Left lung (tissue), 10 donors: ENCODE data around the gene TNFAIP3. TPM values are rescaled to one million over a fixed set of nuclear protein-coding genes. Genes with fewer than 3 reads are reported as not detected.
"Not testable (repeated sequence)": the region's sequence is repeated elsewhere in the genome, so short reads cannot be mapped to it uniquely, and the experiment has no call there.

ENCODE experiments used
- ATAC-seq: fragments of 200-7000 bp; cut with Tn5 transposase; one replicate; pipeline ENCODE4 v1.9.1; 2020; ENCODE audit warnings: moderate library complexity
- DNase-seq, 4 donors: peaks; one replicate each; pipeline ENCODE4 v3.0.0-alpha.2; 2013 to 2020
- H3K27ac ChIP-seq, 2 donors: fragments of 200-600 bp; sonication (generic) in 1 of 2; one replicate each; pipeline versions ENCODE4 v1.5.0 to v1.8.0; 2020 to 2021
- H3K27me3 ChIP-seq, 2 donors: fragments of 200-600 bp; sonication (generic) in 1 of 2; one replicate each; pipeline versions ENCODE4 v1.5.0 to v1.8.0; 2020 to 2021
- H3K36me3 ChIP-seq, 2 donors: fragments of 200-600 bp; sonication (generic) in 1 of 2; one replicate each; pipeline versions ENCODE4 v1.5.0 to v1.8.0; 2020 to 2021
- H3K4me1 ChIP-seq, 2 donors: fragments of 200-600 bp; one replicate each; pipeline ENCODE4 v1.8.0; 2021
- H3K4me3 ChIP-seq, 2 donors: fragments of 200-600 bp; sonication (generic) in 1 of 2; one replicate each; pipeline versions ENCODE4 v1.5.0 to v1.8.0; 2020 to 2021; ENCODE audit warnings: mild to moderate bottlenecking in 1 of 2
- H3K9me3 ChIP-seq, 2 donors: fragments of 200-600 bp; sonication (generic) in 1 of 2; one replicate each; pipeline versions ENCODE4 v1.5.0 to v1.8.0; 2020 to 2021
- CTCF ChIP-seq, 2 donors: fragments of 200-600 bp; sonication (generic) in 1 of 2; IDR thresholded peaks; one replicate each; pipeline versions ENCODE4 v1.5.0 to v1.8.0; 2021; ENCODE audit warnings: antibody characterized with exemption in 2 of 2
- intact Hi-C, 2 donors: fragments of 100-400 bp; cut with DNase I; formaldehyde crosslinking; loops; one replicate each; pipeline versions ENCODE4 v1.11.2 to v1.14.2; 2022
- polyA plus RNA-seq, 6 donors: library from polyadenylated mRNA; unstranded; fragments of 120-200 nt; gene quantifications; one replicate each; pipeline ENCODE4 v1.2.1, GENCODE V29; 2013; ENCODE audit not compliant: insufficient read length in 6 of 6
- total RNA-seq, 2 donors: library from RNA; stranded (reverse); fragmentation: NEBNext Ultra II Directional; extraction: Animal tissue kit (Norgen Biotek cat#: 25700); gene quantifications; one replicate each; pipeline ENCODE4 v1.2.1, GENCODE V29; 2021
- donor health status: DM: no; HTN: yes; CAD: no.
- donor health status: DM: no; HTN: no; CAD: no.

Gene TNFAIP3
- total and polyA plus RNA-seq, 8 donors = 14.6 to 102 (median 17.2) TPM

- no peak for TF ChIP-seq CTCF (IDR thresholded peaks at IDR 0.05)
- Histone ChIP-seq H3K36me3 (no peaks in the 10 kb centered on the region), H3K27me3 (no peaks in the 10 kb centered on the region), H3K9me3 (peaks cover 0 to 6% of the 10 kb centered on the region in 2 donors), H3K4me3 (no peak overlapping the region), H3K4me1 (peaks cover 0 to 13% of the 10 kb centered on the region in 2 donors), H3K27ac (no peak overlapping the region)
- intact Hi-C loops = no loop called here
- no peak for DNase-seq
- no peak for ATAC-seq
Measured at GRCh38 chr6:137834508-137834907, 32.6 kb upstream of the TNFAIP3 start.

GRCh38 chr6:137836788-137837187, 30.3 kb upstream of the TNFAIP3 start:
- no peaks in the 10 kb centered on the region for H3K36me3 ChIP-seq
- H3K9me3 ChIP-seq = peaks cover 0 to 6% of the 10 kb centered on the region in 2 donors
- TF ChIP-seq CTCF (IDR thresholded peaks at IDR 0.05) = no peak
- DNase-seq (no peak), ATAC-seq (no peak)
- no peaks in the 10 kb centered on the region for H3K27me3 ChIP-seq
- H3K4me3 ChIP-seq = no peak overlapping the region
- H3K4me1 ChIP-seq = peaks cover 0 to 6% of the 10 kb centered on the region in 2 donors
- intact Hi-C loops = no loop called here
- H3K27ac ChIP-seq = no peak overlapping the region

GRCh38 chr6:137838090-137838489, 29.0 kb upstream of the TNFAIP3 start:
- H3K36me3 ChIP-seq, H3K4me3 ChIP-seq, H3K27me3 ChIP-seq, DNase-seq, H3K9me3 ChIP-seq, ATAC-seq, H3K4me1 ChIP-seq, intact Hi-C loops, H3K27ac ChIP-seq: not testable (repeated sequence)

GRCh38 chr6:137838597-137838996, 28.5 kb upstream of the TNFAIP3 start:
- H3K36me3 ChIP-seq, ATAC-seq, H3K4me3 ChIP-seq, H3K27ac ChIP-seq, DNase-seq, H3K9me3 ChIP-seq, H3K4me1 ChIP-seq, H3K27me3 ChIP-seq, intact Hi-C loops: not testable (repeated sequence)

- ATAC-seq = no peak
- Histone ChIP-seq H3K36me3 (no peaks in the 10 kb centered on the region), H3K4me1 (no peaks in the 10 kb centered on the region), H3K9me3 (peaks cover 0 to 3% of the 10 kb centered on the region in 2 donors), H3K4me3 (no peak overlapping the region), H3K27ac (no peak overlapping the region), H3K27me3 (no peaks in the 10 kb centered on the region)
- intact Hi-C loops = no loop called here
- DNase-seq = no peak
- no peak for TF ChIP-seq CTCF (IDR thresholded peaks at IDR 0.05)
Measured at GRCh38 chr6:137839076-137839475, 28.0 kb upstream of the TNFAIP3 start.

GRCh38 chr6:137840252-137840651, 26.8 kb upstream of the TNFAIP3 start:
- intact Hi-C loops = no loop called here
- Histone ChIP-seq H3K27me3 (no peaks in the 10 kb centered on the region), H3K36me3 (no peaks in the 10 kb centered on the region), H3K4me3 (no peak overlapping the region), H3K4me1 (peaks cover 0 to 1% of the 10 kb centered on the region in 2 donors), H3K9me3 (peaks cover 0 to 3% of the 10 kb centered on the region in 2 donors), H3K27ac (no peak overlapping the region)
- TF ChIP-seq CTCF (IDR thresholded peaks at IDR 0.05) = no peak
- ATAC-seq = no peak
- no peak for DNase-seq
